Liver (tissue), 9 donors: ENCODE data around the gene NSUN4. TPM values are rescaled to one million over a fixed set of nuclear protein-coding genes. Genes with fewer than 3 reads are reported as not detected.
"Not testable (repeated sequence)": the region's sequence is repeated elsewhere in the genome, so short reads cannot be mapped to it uniquely, and the experiment has no call there.

ENCODE experiments used
- DNase-seq: peaks from one replicate; pipeline ENCODE4 v3.0.0-alpha.2; 2017; ENCODE audit warnings: low spot score
- H3K27ac ChIP-seq, 2 donors: one replicate each; pipeline ENCODE4 v1.7.0; 2013; ENCODE audit warnings: inconsistent platforms in 2 of 2, low read length in 2 of 2, control low read depth in 1 of 2, low read depth in 1 of 2, mild to moderate bottlenecking in 1 of 2
- H3K27me3 ChIP-seq, 4 donors: one replicate each; pipeline versions ENCODE4 v1.6.1 to v1.7.0; 2013; ENCODE audit warnings: low read length in 3 of 4, inconsistent platforms in 1 of 4, mild to moderate bottlenecking in 1 of 4, moderate library complexity in 1 of 4; ENCODE audit not compliant: control insufficient read depth in 4 of 4, insufficient read depth in 4 of 4
- H3K36me3 ChIP-seq, 4 donors: one replicate each; pipeline versions ENCODE4 v1.6.1 to v1.7.0; 2013; ENCODE audit warnings: low read length in 3 of 4, mild to moderate bottlenecking in 3 of 4, low read depth in 1 of 4, moderate library complexity in 1 of 4; ENCODE audit not compliant: control insufficient read depth in 4 of 4, insufficient read depth in 3 of 4
- H3K4me1 ChIP-seq, 4 donors: one replicate each; pipeline versions ENCODE4 v1.6.1 to v1.7.0; 2013; ENCODE audit warnings: low read length in 3 of 4, mild to moderate bottlenecking in 3 of 4, moderate library complexity in 1 of 4; ENCODE audit not compliant: control insufficient read depth in 4 of 4, insufficient read depth in 4 of 4
- H3K4me3 ChIP-seq, 3 donors: one replicate each; pipeline versions ENCODE4 v1.6.1 to v1.7.0; 2013; ENCODE audit warnings: low read length in 3 of 3, control low read depth in 1 of 3, low read depth in 1 of 3, mild to moderate bottlenecking in 1 of 3
- H3K9ac ChIP-seq, 2 donors: one replicate each; pipeline ENCODE4 v1.7.0; 2013; ENCODE audit warnings: low read length in 2 of 2, mild to moderate bottlenecking in 2 of 2, moderate library complexity in 2 of 2, control low read depth in 1 of 2, low read depth in 1 of 2
- H3K9me3 ChIP-seq, 4 donors: one replicate each; pipeline versions ENCODE4 v1.6.1 to v1.7.0; 2013; ENCODE audit warnings: low read length in 3 of 4; ENCODE audit not compliant: control insufficient read depth in 4 of 4
- ATF3 ChIP-seq: IDR thresholded peaks from 2 replicates; pipeline ENCODE4 v1.6.1; 2016; ENCODE audit warnings: antibody characterized with exemption
- EGR1 ChIP-seq, 2 donors: IDR thresholded peaks; 2 replicates each; pipeline ENCODE4 v1.6.1; 2016 to 2018; ENCODE audit warnings: antibody characterized with exemption in 2 of 2, low read depth in 2 of 2
- FOXA1 ChIP-seq: IDR thresholded peaks from 2 replicates; pipeline ENCODE4 v1.6.1; 2016; ENCODE audit warnings: antibody characterized with exemption
- FOXA2 ChIP-seq: IDR thresholded peaks from 2 replicates; pipeline ENCODE4 v1.6.1; 2016; ENCODE audit warnings: antibody characterized with exemption
- GABPA ChIP-seq, 2 donors: IDR thresholded peaks in 1 of 2; conservative IDR thresholded peaks in 1 of 2; 2 replicates each; pipeline ENCODE4 v1.6.1; 2016; ENCODE audit warnings: antibody characterized with exemption in 2 of 2, mild to moderate bottlenecking in 1 of 2, moderate library complexity in 1 of 2
- HNF4A ChIP-seq, 2 donors: conservative IDR thresholded peaks; 2 replicates each; pipeline ENCODE4 v1.6.1; 2016; ENCODE audit warnings: antibody characterized with exemption in 2 of 2, mild to moderate bottlenecking in 2 of 2
- HNF4G ChIP-seq: IDR thresholded peaks from 2 replicates; pipeline ENCODE4 v1.6.1; 2016; ENCODE audit warnings: antibody characterized with exemption
- JUND ChIP-seq, 2 donors: IDR thresholded peaks; 2 replicates each; pipeline ENCODE4 v1.6.1; 2016; ENCODE audit warnings: antibody characterized with exemption in 2 of 2
- NR2F2 ChIP-seq: IDR thresholded peaks from 2 replicates; pipeline ENCODE4 v1.6.1; 2016; ENCODE audit warnings: antibody characterized with exemption
- RAD21 ChIP-seq, 2 donors: IDR thresholded peaks; 2 replicates each; pipeline ENCODE4 v1.6.1; 2016; ENCODE audit warnings: antibody characterized with exemption in 2 of 2, mild to moderate bottlenecking in 2 of 2
- REST ChIP-seq: IDR thresholded peaks from 2 replicates; pipeline ENCODE4 v1.6.1; 2016; ENCODE audit warnings: antibody characterized with exemption, mild to moderate bottlenecking
- RXRA ChIP-seq, 2 donors: IDR thresholded peaks; 2 replicates each; pipeline ENCODE4 v1.6.1; 2017 to 2018; ENCODE audit warnings: antibody characterized with exemption in 2 of 2, mild to moderate bottlenecking in 1 of 2
- SP1 ChIP-seq: IDR thresholded peaks from 2 replicates; pipeline ENCODE4 v1.6.1; 2018; ENCODE audit warnings: antibody characterized with exemption, mild to moderate bottlenecking
- TAF1 ChIP-seq: conservative IDR thresholded peaks from 2 replicates; pipeline ENCODE4 v1.6.1; 2016; ENCODE audit warnings: antibody characterized with exemption, mild to moderate bottlenecking
- YY1 ChIP-seq: IDR thresholded peaks from 2 replicates; pipeline ENCODE4 v1.6.1; 2016; ENCODE audit warnings: antibody characterized with exemption, mild to moderate bottlenecking
- WGBS: extraction: QIAGEN DNeasy Blood & Tissue Kit; methylation state at CpG from one replicate; pipeline ENCODE4 v1.1.7; 2013; 5-methylcytosine and 5-hydroxymethylcytosine counted together
- polyA plus RNA-seq, 2 donors: library from polyadenylated mRNA; stranded (reverse) in 1 of 2; unstranded in 1 of 2; fragments of 200-250 nt in 1 of 2; fragments of >200 nt in 1 of 2; fragmentation: Nextera tagmentation in 1 of 2; extraction: Ambion mirVana in 1 of 2; gene quantifications; one replicate each; pipeline versions ENCODE4 v1.2.1 to v1.2.3, GENCODE V29; 2013 to 2015
- total RNA-seq, 2 donors: library from RNA; depleted of rRNA; stranded (reverse); fragments of >200 nt; gene quantifications; one replicate each; pipeline ENCODE4 v1.2.3, GENCODE V29; 2014
- TF ChIP-seq, protein P1 (sequence below): IDR thresholded peaks from 2 replicates; pipeline ENCODE4 v1.6.1; 2016; ENCODE audit warnings: antibody characterized with exemption
- TF ChIP-seq, protein P2 (sequence below): fragments of 150-350 bp; IDR thresholded peaks from 2 replicates; pipeline ENCODE4 v1.5.1; 2017; ENCODE audit warnings: improper control_type of control experiment, low read depth, low read length; ENCODE audit not compliant: missing input control
- TF ChIP-seq, protein P3 (sequence below): IDR thresholded peaks from 2 replicates; pipeline ENCODE4 v1.6.1; 2016; ENCODE audit warnings: antibody characterized with exemption
- donor health status: healthy.
- donor health status: healthy.
- donor health status: healthy.
- donor health status: healthy.
- donor health status: healthy.

NSUN4 gene
- total and polyA plus RNA-seq, 4 donors, result 7.0 to 17.2 (median 12.0) TPM

GRCh38 chr1:46367072-46367471, 26.5 kb downstream of the NSUN4 start:
- 96% methylated on average over 3 of the region's 3 CpGs for WGBS

DNA sequence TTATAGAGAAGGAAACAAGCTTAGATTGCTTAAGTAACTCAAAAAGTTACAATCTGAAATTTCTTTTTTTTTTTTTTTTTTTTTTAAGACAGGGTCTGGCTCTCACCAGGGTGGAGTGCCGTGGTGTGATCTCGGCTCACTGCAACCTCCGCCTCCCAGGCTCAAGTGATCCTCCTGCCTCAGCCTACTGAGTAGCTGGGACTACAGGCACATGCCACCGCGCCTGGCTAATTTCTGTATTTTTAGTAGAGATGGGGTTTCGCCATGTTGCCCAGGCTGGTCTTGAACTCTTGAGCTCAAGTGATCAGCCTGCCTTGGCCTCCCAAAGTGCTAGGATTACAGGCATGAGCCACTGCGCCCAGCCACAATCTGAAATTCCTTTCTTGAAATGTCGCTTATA, 27.1 kb downstream of the NSUN4 start:
- H3K27me3 ChIP-seq, H3K9me3 ChIP-seq, H3K4me1 ChIP-seq, DNase-seq, H3K9ac ChIP-seq, H3K27ac ChIP-seq, H3K4me3 ChIP-seq: not testable (repeated sequence)
- H3K36me3 ChIP-seq, result peaks cover 3 to 32% (median 18%) of the 10 kb centered on the region in 4 donors
- 97% methylated on average over 8 of the region's 8 CpGs for WGBS

More at GRCh38 chr1:46367072-46367471, 26.5 kb downstream of the NSUN4 start:
- H3K27ac ChIP-seq, result no peak overlapping the region
- no peak for DNase-seq
- H3K9ac ChIP-seq, result no peak overlapping the region
- H3K4me3 ChIP-seq, result no peak overlapping the region
- H3K27me3 ChIP-seq, result no peaks in the 10 kb centered on the region
- no peaks in the 10 kb centered on the region for H3K4me1 ChIP-seq
- peaks cover 3 to 37% (median 22%) of the 10 kb centered on the region in 4 donors for H3K36me3 ChIP-seq
- TF ChIP-seq EGR1 (IDR thresholded peaks at IDR 0.05; ENCODE audit: low read depth in 2 of 2), result no peak
- TF ChIP-seq HNF4G, result no peak
- TF ChIP-seq ATF3, result no peak
- TF ChIP-seq, protein P1, sequence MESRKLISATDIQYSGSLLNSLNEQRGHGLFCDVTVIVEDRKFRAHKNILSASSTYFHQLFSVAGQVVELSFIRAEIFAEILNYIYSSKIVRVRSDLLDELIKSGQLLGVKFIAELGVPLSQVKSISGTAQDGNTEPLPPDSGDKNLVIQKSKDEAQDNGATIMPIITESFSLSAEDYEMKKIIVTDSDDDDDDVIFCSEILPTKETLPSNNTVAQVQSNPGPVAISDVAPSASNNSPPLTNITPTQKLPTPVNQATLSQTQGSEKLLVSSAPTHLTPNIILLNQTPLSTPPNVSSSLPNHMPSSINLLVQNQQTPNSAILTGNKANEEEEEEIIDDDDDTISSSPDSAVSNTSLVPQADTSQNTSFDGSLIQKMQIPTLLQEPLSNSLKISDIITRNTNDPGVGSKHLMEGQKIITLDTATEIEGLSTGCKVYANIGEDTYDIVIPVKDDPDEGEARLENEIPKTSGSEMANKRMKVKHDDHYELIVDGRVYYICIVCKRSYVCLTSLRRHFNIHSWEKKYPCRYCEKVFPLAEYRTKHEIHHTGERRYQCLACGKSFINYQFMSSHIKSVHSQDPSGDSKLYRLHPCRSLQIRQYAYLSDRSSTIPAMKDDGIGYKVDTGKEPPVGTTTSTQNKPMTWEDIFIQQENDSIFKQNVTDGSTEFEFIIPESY, result no peak
- no peak for TF ChIP-seq RAD21 (IDR thresholded peaks at IDR 0.05)
- no peak for TF ChIP-seq FOXA2
- no peak for TF ChIP-seq FOXA1
- H3K9me3 ChIP-seq, result no peaks in the 10 kb centered on the region

- TF ChIP-seq TAF1 (no peak), RAD21 (IDR thresholded peaks at IDR 0.05) (no peak), YY1 (no peak), ATF3 (no peak), FOXA1 (no peak), REST (no peak), FOXA2 (no peak), GABPA (IDR thresholded peaks at IDR 0.05 in 1 of 2, conservative IDR thresholded peaks at IDR 0.05 in 1 of 2) (no peak), HNF4A (conservative IDR thresholded peaks at IDR 0.05) (no peak), SP1 (no peak), JUND (IDR thresholded peaks at IDR 0.05) (no peak), HNF4G (no peak), RXRA (IDR thresholded peaks at IDR 0.05) (no peak), EGR1 (IDR thresholded peaks at IDR 0.05; ENCODE audit: low read depth in 2 of 2) (no peak), NR2F2 (no peak)
- TF ChIP-seq, protein P1, result no peak
- TF ChIP-seq, protein P2, sequence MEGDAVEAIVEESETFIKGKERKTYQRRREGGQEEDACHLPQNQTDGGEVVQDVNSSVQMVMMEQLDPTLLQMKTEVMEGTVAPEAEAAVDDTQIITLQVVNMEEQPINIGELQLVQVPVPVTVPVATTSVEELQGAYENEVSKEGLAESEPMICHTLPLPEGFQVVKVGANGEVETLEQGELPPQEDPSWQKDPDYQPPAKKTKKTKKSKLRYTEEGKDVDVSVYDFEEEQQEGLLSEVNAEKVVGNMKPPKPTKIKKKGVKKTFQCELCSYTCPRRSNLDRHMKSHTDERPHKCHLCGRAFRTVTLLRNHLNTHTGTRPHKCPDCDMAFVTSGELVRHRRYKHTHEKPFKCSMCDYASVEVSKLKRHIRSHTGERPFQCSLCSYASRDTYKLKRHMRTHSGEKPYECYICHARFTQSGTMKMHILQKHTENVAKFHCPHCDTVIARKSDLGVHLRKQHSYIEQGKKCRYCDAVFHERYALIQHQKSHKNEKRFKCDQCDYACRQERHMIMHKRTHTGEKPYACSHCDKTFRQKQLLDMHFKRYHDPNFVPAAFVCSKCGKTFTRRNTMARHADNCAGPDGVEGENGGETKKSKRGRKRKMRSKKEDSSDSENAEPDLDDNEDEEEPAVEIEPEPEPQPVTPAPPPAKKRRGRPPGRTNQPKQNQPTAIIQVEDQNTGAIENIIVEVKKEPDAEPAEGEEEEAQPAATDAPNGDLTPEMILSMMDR, result no peak
- TF ChIP-seq, protein P3, sequence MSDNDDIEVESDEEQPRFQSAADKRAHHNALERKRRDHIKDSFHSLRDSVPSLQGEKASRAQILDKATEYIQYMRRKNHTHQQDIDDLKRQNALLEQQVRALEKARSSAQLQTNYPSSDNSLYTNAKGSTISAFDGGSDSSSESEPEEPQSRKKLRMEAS, result no peak
- no peaks in the 10 kb centered on the region for H3K4me1 ChIP-seq
- H3K36me3 ChIP-seq, result peaks cover 3 to 27% (median 11%) of the 10 kb centered on the region in 4 donors
- no peaks in the 10 kb centered on the region for H3K27me3 ChIP-seq
- no peak overlapping the region for H3K4me3 ChIP-seq
- H3K9ac ChIP-seq, result no peak overlapping the region
- no peak for DNase-seq
- no peaks in the 10 kb centered on the region for H3K9me3 ChIP-seq
- WGBS, result 97% methylated on average over 2 of the region's 2 CpGs
- H3K27ac ChIP-seq, result no peak overlapping the region
These were observed 28.2 kb downstream of the NSUN4 start for GRCh38 chr1:46368791-46369190.
